Activated naive CD4-positive, alpha-beta T cell treated with anti-CD3 and anti-CD28 coated beads, Interleukin-2, amount 50 U/mL, for 72 hours (primary cell): ENCODE measurements around the gene CCL14. TPM values are rescaled to one million over a fixed set of nuclear protein-coding genes. Genes with fewer than 3 reads are reported as not detected.

Experiments
- total RNA-seq, 2 donors: library from RNA; stranded (reverse); gene quantifications; one replicate each; pipeline ENCODE4 v1.2.3, GENCODE V29; 2022

CCL14 gene
- total RNA-seq, 2 donors from 2014 or later, result not detected

Other genes with a start within 250 kb of the CCL14 start
- under 1 TPM in 1 of 2 donors, not detected in 1; 0.16 TPM for gene GAS2L2, start 233.5 kb downstream of the CCL14 start, total RNA-seq
- not detected for gene C17orf50, start 225.8 kb downstream of the CCL14 start, total RNA-seq
- under 1 TPM in 1 of 2 donors, not detected in 1; 0.74 TPM for gene MMP28, start 191.1 kb downstream of the CCL14 start, total RNA-seq
- 100 to 1,000 TPM; 283 to 312 TPM for gene TAF15, start 177.2 kb downstream of the CCL14 start, total RNA-seq
- gene HEATR9, start 117.8 kb downstream of the CCL14 start, total RNA-seq, result not detected
- 10 to 100 TPM; 13.1 to 14.7 TPM for gene CCL5, start 106.4 kb downstream of the CCL14 start, total RNA-seq
- 10 to 100 TPM in 1 of 2 donors, 1 to 10 TPM in 1; 8.4 to 12.8 TPM for gene RDM1, start 56.0 kb downstream of the CCL14 start, total RNA-seq
- not detected for gene LYZL6, start 43.0 kb downstream of the CCL14 start, total RNA-seq
- gene CCL16, start 5.2 kb downstream of the CCL14 start, total RNA-seq, result not detected
- not detected for gene CCL15, start 14.8 kb upstream of the CCL14 start, total RNA-seq
- gene CCL23, start 31.2 kb upstream of the CCL14 start, total RNA-seq, result not detected
- under 1 TPM in 1 of 2 donors, not detected in 1; 0.37 TPM for gene CCL18, start 77.5 kb upstream of the CCL14 start, total RNA-seq
- gene CCL3, start 103.4 kb upstream of the CCL14 start, total RNA-seq, result 10 to 100 TPM; 34.3 to 64.4 TPM
- 10 to 100 TPM; 22.9 to 65.8 TPM for gene CCL4, start 117.1 kb upstream of the CCL14 start, total RNA-seq
- gene TBC1D3B, start 189.9 kb upstream of the CCL14 start, total RNA-seq, result 1 to 10 TPM; 4.3 to 7.6 TPM
- gene CCL3L1, start 210.0 kb upstream of the CCL14 start, total RNA-seq, result 1 to 10 TPM; 2.5 to 5.6 TPM
- gene CCL4L2, start 224.3 kb upstream of the CCL14 start, total RNA-seq, result 10 to 100 TPM in 1 of 2 donors, 1 to 10 TPM in 1; 3.9 to 21.2 TPM